ENCODE results near the gene TTC7B. TPM values are rescaled to one million over a fixed set of nuclear protein-coding genes. Genes with fewer than 3 reads are reported as not detected.

TTC7B gene
- total and polyA plus RNA-seq, 2 of the 8 experiments (the other 6 are each of a cell fraction or from before 2014, with no cell fraction given): 23.7 to 34.0 TPM

- Histone ChIP-seq H3K9ac (replicated peaks in 1 of 4; ENCODE audit: extremely low read depth in 1 of 4, low read depth in 3 of 4, low read length in 3 of 4) (no peak overlapping the region), H3K23me2 (ENCODE audit: low read depth, low read length) (no peaks in the 10 kb centered on the region; the same call in 1 of the 2 replicates), H3K4me2 (ENCODE audit: insufficient read depth in 1 of 2, low read depth in 2 of 2, low read length in 2 of 2) (no peak overlapping the region), H2BK120ac (replicated peaks; ENCODE audit: low read depth, low read length) (no peak overlapping the region), H3K79me1 (ENCODE audit: low read depth, low read length) (no peaks in the 10 kb centered on the region), H2BK15ac (ENCODE audit: low read length) (no peak overlapping the region), H2BK5ac (ENCODE audit: low read depth, low read length) (no peak overlapping the region), H2BK20ac (ENCODE audit: low read length) (0 out of 2 replicates have a peak overlapping the region, but pooled peaks have one; percentile 48), H3K14ac (ENCODE audit: insufficient read length) (no peak overlapping the region), H3K27ac (ENCODE audit: low read depth, low read length) (no peak overlapping the region), H3K79me2 (ENCODE audit: control insufficient read depth in 1 of 2, insufficient read depth in 2 of 2, low read length in 2 of 2) (no peaks in the 10 kb centered on the region), H3K18ac (ENCODE audit: extremely low read depth, low read length) (no peak overlapping the region), H3K27me3 (replicated peaks in 1 of 4; ENCODE audit: control insufficient read depth in 3 of 4, extremely low read depth in 1 of 4, insufficient read depth in 3 of 4, low read length in 3 of 4) (no peaks in the 10 kb centered on the region; a peak in 2 of 7 replicates), H3K9me3 (ENCODE audit: insufficient read depth in 2 of 2, low read depth in 1 of 2, low read length in 1 of 2) (no peaks in the 10 kb centered on the region), H3K4ac (replicated peaks; ENCODE audit: insufficient read length, low read depth, low read length) (no peak overlapping the region), H3K4me1 (replicated peaks in 1 of 4; ENCODE audit: control insufficient read depth in 3 of 4, insufficient read depth in 4 of 4, low read length in 3 of 4) (peaks cover 4 to 23% (median 19%) of the 10 kb centered on the region in 4 experiments), H4K20me1 (replicated peaks in 1 of 2; ENCODE audit: control insufficient read depth in 1 of 2, insufficient read depth in 2 of 2, low read length in 2 of 2) (no peaks in the 10 kb centered on the region), H2BK12ac (ENCODE audit: low read depth, low read length) (no peak overlapping the region), H4K91ac (replicated peaks; ENCODE audit: insufficient read length, low read length) (no peak overlapping the region), H3K23ac (ENCODE audit: insufficient read length) (no peak overlapping the region), H3K56ac (replicated peaks; ENCODE audit: insufficient read length, low read depth, low read length) (no peak overlapping the region), H3K4me3 (ENCODE audit: extremely low read depth in 1 of 4, insufficient read depth in 2 of 4, low read depth in 3 of 4, low read length in 4 of 4) (no peak overlapping the region), H4K5ac (ENCODE audit: insufficient read length, low read depth, low read length) (no peak overlapping the region), H2AFZ (ENCODE audit: low read length) (no peak overlapping the region), H3K36me3 (ENCODE audit: control insufficient read depth in 2 of 4, insufficient read depth in 4 of 4, low read length in 3 of 4) (no peaks in the 10 kb centered on the region), H4K8ac (ENCODE audit: extremely low read depth, insufficient read depth, low read length) (no peak overlapping the region), H2AK5ac (ENCODE audit: low read depth, low read length) (no peak overlapping the region)
- DNase-seq (ENCODE audit: low read depth in 1 of 2, low spot score in 2 of 2) (no peak), FAIRE-seq (no peak)
- ChIA-PET POLR2A (ENCODE audit: partially characterized antibody) (interaction anchor here (0.7 kb wide), 2 partner anchors 187 to 677 kb away, joined by 3 read pairs; no protein-coding TSS in a partner anchor), CTCF (ENCODE audit: partially characterized antibody) (no interaction called here)
- TF ChIP-seq CBX5 (IDR thresholded peaks at IDR 0.05; ENCODE audit: low read depth, low read length) (no peak), NANOG (IDR thresholded peaks at IDR 0.05; ENCODE audit: insufficient read depth, low read depth, low read length, poor library complexity, severe bottlenecking) (no peak), GABPA (IDR thresholded peaks at IDR 0.05; ENCODE audit: borderline replicate concordance, insufficient read depth, low read length) (no peak), MAFK (IDR thresholded peaks at IDR 0.05; ENCODE audit: low read depth, low read length) (no peak), ASH2L (IDR thresholded peaks at IDR 0.05; ENCODE audit: low read length) (no peak), KDM1A (IDR thresholded peaks at IDR 0.05; ENCODE audit: borderline replicate concordance, low read length) (no peak), RNF2 (IDR thresholded peaks at IDR 0.05; ENCODE audit: borderline replicate concordance, low read depth, low read length, missing control alignments, poor library complexity, severe bottlenecking) (no peak), KDM4A (IDR thresholded peaks at IDR 0.05; ENCODE audit: low read depth, low read length, severe bottlenecking) (no peak), CREB1 (IDR thresholded peaks at IDR 0.05) (no peak), FOSL1 (IDR thresholded peaks at IDR 0.05; ENCODE audit: insufficient read depth, low read depth, low read length) (no peak), SAP30 (IDR thresholded peaks at IDR 0.05; ENCODE audit: insufficient read depth, insufficient replicate concordance, low read length) (no peak), JUN (IDR thresholded peaks at IDR 0.05; ENCODE audit: low read depth, low read length) (no peak)
- TF ChIP-seq, protein P1, sequence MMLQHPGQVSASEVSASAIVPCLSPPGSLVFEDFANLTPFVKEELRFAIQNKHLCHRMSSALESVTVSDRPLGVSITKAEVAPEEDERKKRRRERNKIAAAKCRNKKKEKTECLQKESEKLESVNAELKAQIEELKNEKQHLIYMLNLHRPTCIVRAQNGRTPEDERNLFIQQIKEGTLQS (IDR thresholded peaks at IDR 0.05; ENCODE audit: insufficient read depth, low read depth, low read length): no peak
- 87% methylated on average over 13 of the region's 13 CpGs; no CpG with 5 or more reads in 1 of the 2 experiments for WGBS, 2 experiments (ENCODE audit: extremely low coverage in 1 of 2, insufficient coverage in 1 of 2, insufficient read length in 1 of 2, insufficient replicate concordance in 2 of 2, low coverage in 1 of 2, low lambda C conversion rate in 2 of 2, missing lambda C conversion rate in 1 of 2)
Measured at GRCh38 chr14:90505531-90505930, 310.7 kb downstream of the TTC7B start.
